PFSK-1 (cell line): ENCODE data around the gene BBS7.

Experiments used
- FOXP2 ChIP-seq: optimal IDR thresholded peaks from 2 replicates; pipeline ENCODE3; 2011; ENCODE audit warnings: borderline replicate concordance, control low read depth, inconsistent platforms; ENCODE audit not compliant: insufficient read depth; ENCODE audit errors: extremely low read length, extremely low read depth
- POLR2AphosphoS5 ChIP-seq: IDR thresholded peaks from 2 replicates; pipeline ENCODE4 v1.6.1; 2012; ENCODE audit warnings: low read depth, mild to moderate bottlenecking, control low read depth, low read length, moderate library complexity
- REST ChIP-seq, 2 experiments: IDR thresholded peaks; 2 replicates each; pipeline versions ENCODE4 v1.6.1 to v1.8.0; 2011 to 2012; ENCODE audit warnings: low read depth in 2 of 2, low read length in 2 of 2, control low read depth in 1 of 2, inconsistent platforms in 1 of 2, mild to moderate bottlenecking in 1 of 2, moderate library complexity in 1 of 2; ENCODE audit not compliant: insufficient read depth in 1 of 2
- SIN3A ChIP-seq: IDR thresholded peaks from 2 replicates; pipeline ENCODE4 v1.6.1; 2012; ENCODE audit warnings: mild to moderate bottlenecking, low read length, moderate library complexity, borderline replicate concordance; ENCODE audit not compliant: insufficient read depth
- TAF1 ChIP-seq: IDR thresholded peaks from 2 replicates; pipeline ENCODE4 v1.6.1; 2012; ENCODE audit warnings: low read length, control low read depth, borderline replicate concordance; ENCODE audit not compliant: insufficient read depth

- TF ChIP-seq REST (IDR thresholded peaks at IDR 0.05; ENCODE audit: insufficient read depth in 1 of 2, low read depth in 2 of 2, low read length in 2 of 2) (no peak), SIN3A (no peak), POLR2AphosphoS5 (no peak), FOXP2 (no peak), TAF1 (no peak)
Measured at GRCh38 chr4:121900132-121900983, 30.1 kb upstream of the BBS7 start.
